Activated T-cell treated with anti-CD3 and anti-CD28 coated beads for 4 hours (primary cell): ENCODE results near the gene ZFP1.
"Not testable (repeated sequence)": the region's sequence is repeated elsewhere in the genome, so short reads cannot be mapped to it uniquely, and the experiment has no call there.

ENCODE experiments used
- DNase-seq: peaks from one replicate; pipeline ENCODE4 v3.0.0-alpha.2; 2020

The ZFP1 gene

GRCh38 chr16:75205438-75205837, 57.1 kb downstream of the ZFP1 start:
- DNase-seq, result not testable (repeated sequence)

GRCh38 chr16:75205961-75206748, 57.8 kb downstream of the ZFP1 start:
- DNase-seq, result not testable (repeated sequence)

- DNase-seq, result no peak
Measured at GRCh38 chr16:75206749-75207451, 58.6 kb downstream of the ZFP1 start, which contains the start of gene CTRB2. TSS of gene CTRB2 (minus strand) at chr16:75207161. CDS start at chr16:75207141, 20 bp downstream.

GRCh38 chr16:75207831-75208230, 59.5 kb downstream of the ZFP1 start:
- no peak for DNase-seq

- no peak for DNase-seq
Measured at GRCh38 chr16:75208242-75208825, 60.0 kb downstream of the ZFP1 start.

GRCh38 chr16:75208861-75209505, 60.7 kb downstream of the ZFP1 start:
- DNase-seq, result no peak

GRCh38 chr16:75209514-75209913, 61.2 kb downstream of the ZFP1 start:
- DNase-seq, result not testable (repeated sequence)

- no peak for DNase-seq
Measured at GRCh38 chr16:75209944-75210343, 61.6 kb downstream of the ZFP1 start.

- DNase-seq, result not testable (repeated sequence)
Measured at GRCh38 chr16:75211286-75211685, 63.0 kb downstream of the ZFP1 start.

GRCh38 chr16:75216127-75216526, 67.8 kb downstream of the ZFP1 start:
- DNase-seq, result no peak

- DNase-seq, result no peak
Measured at GRCh38 chr16:75216576-75216975, 68.3 kb downstream of the ZFP1 start.

GRCh38 chr16:75217389-75217851, 69.1 kb downstream of the ZFP1 start:
- no peak for DNase-seq

GRCh38 chr16:75218256-75219076, 70.1 kb downstream of the ZFP1 start, which contains the start of gene CTRB1:
TSS of gene CTRB1 (plus strand) at chr16:75218988. CDS start at chr16:75219008, 20 bp downstream.
- no peak for DNase-seq

GRCh38 chr16:75219088-75219487, 70.8 kb downstream of the ZFP1 start:
- no peak for DNase-seq

GRCh38 chr16:75219838-75220237, 71.5 kb downstream of the ZFP1 start:
- DNase-seq, result no peak
